HCT116 (cell line): ENCODE data around the gene EXOC6B. TPM values are rescaled to one million over a fixed set of nuclear protein-coding genes. Genes with fewer than 3 reads are reported as not detected.

Source experiments
- ATAC-seq: fragments of 200-7000 bp; cut with Tn5 transposase; 2 replicates; pipeline ENCODE4 v1.9.1; 2020; ENCODE audit warnings: mild to moderate bottlenecking, moderate library complexity
- BruUV-seq: library from RNA; stranded (reverse); fragments of 400-500 nt; replicated peaks from 2 replicates; lab custom pipeline; 2021; lab: Mats Ljungman, UMichigan
- CTCF ChIA-PET: fragments of 300-600 bp; sonication (Branson Sonifier 250); formaldehyde crosslinking; loops from one replicate; lab custom pipeline; 2021; ENCODE audit warnings: antibody characterized with exemption; lab: Charles Lee
- POLR2A ChIA-PET: fragments of 300-600, 350-600 bp; sonication (Branson Sonifier 250); formaldehyde crosslinking; loops from one replicate; lab custom pipeline; 2021; ENCODE audit warnings: antibody characterized with exemption; lab: Charles Lee
- RAD21 ChIA-PET, 2 experiments: fragments of 300-600 bp; sonication (Branson Sonifier 250); formaldehyde crosslinking; loops; one replicate each; lab custom pipeline; 2023; ENCODE audit warnings: low total read pairs in 2 of 2; ENCODE audit not compliant: uncharacterized antibody in 2 of 2, unreplicated experiment in 2 of 2, low non-redundant PET in 1 of 2; lab: Charles Lee
- DNase-seq: peaks from one replicate; pipeline ENCODE4 v3.0.0-alpha.2; 2010; ENCODE audit warnings: low read depth, low spot score
- H2AFZ ChIP-seq: fragments of 200-600 bp; shearing (Covaris generic), sonication (generic); 2 replicates; pipeline ENCODE4 v1.6.1; 2017; ENCODE audit warnings: low read depth, mixed run types, mixed read lengths, antibody characterized with exemption, low read length; ENCODE audit not compliant: poor library complexity, severe bottlenecking
- H3K27ac ChIP-seq: 2 replicates; pipeline ENCODE4 v1.5.1; 2012; ENCODE audit warnings: low read depth, low read length
- H3K27me3 ChIP-seq: fragments of 200-600 bp; sonication (generic); 2 replicates; pipeline ENCODE4 v1.6.1; 2016; ENCODE audit warnings: mixed run types, low read length, mixed read lengths; ENCODE audit not compliant: insufficient read depth
- H3K36me3 ChIP-seq, 2 experiments: fragments of 200-500 bp in 1 of 2; fragments of 200-600 bp in 1 of 2; sonication (Bioruptor generic) in 1 of 2; sonication (generic) in 1 of 2; 2 replicates each; pipeline versions ENCODE4 v1.5.1 to v1.6.1; 2014 to 2016; ENCODE audit warnings: low read length in 2 of 2, inconsistent platforms in 1 of 2, mixed read lengths in 1 of 2, mixed run types in 1 of 2; ENCODE audit not compliant: insufficient read depth in 2 of 2, control insufficient read depth in 1 of 2
- H3K4me1 ChIP-seq, 2 experiments: fragments of 200-600 bp in 1 of 2; sonication (generic) in 1 of 2; 2 replicates each; pipeline versions ENCODE4 v1.5.1 to v1.6.1; 2012 to 2017; ENCODE audit warnings: low read length in 2 of 2, inconsistent platforms in 1 of 2, mild to moderate bottlenecking in 1 of 2, mixed read lengths in 1 of 2, mixed run types in 1 of 2, moderate library complexity in 1 of 2; ENCODE audit not compliant: insufficient read depth in 2 of 2, control insufficient read depth in 1 of 2
- H3K4me2 ChIP-seq: fragments of 200-600 bp; sonication (generic); 2 replicates; pipeline ENCODE4 v1.6.1; 2017; ENCODE audit warnings: mixed run types, low read length, mixed read lengths
- H3K4me3 ChIP-seq, 2 experiments: fragments of 200-600 bp in 1 of 2; sonication (generic) in 1 of 2; replicated peaks in 1 of 2; 2 replicates each; pipeline ENCODE4 v1.5.1; 2011 to 2016; ENCODE audit warnings: low read length in 2 of 2, control low read depth in 1 of 2, low read depth in 1 of 2, mild to moderate bottlenecking in 1 of 2, mixed read lengths in 1 of 2, mixed run types in 1 of 2
- H3K79me2 ChIP-seq: fragments of 200-600 bp; sonication (generic); 2 replicates; pipeline ENCODE4 v1.6.1; 2017; ENCODE audit warnings: mild to moderate bottlenecking, mixed run types, low read length, moderate library complexity, mixed read lengths; ENCODE audit not compliant: insufficient read depth
- H3K9ac ChIP-seq: fragments of 200-600 bp; sonication (generic); 2 replicates; pipeline ENCODE4 v1.6.1; 2016; ENCODE audit warnings: low read length, mixed read lengths
- H3K9me2 ChIP-seq: fragments of 200-600 bp; sonication (generic), shearing (Covaris generic); 2 replicates; pipeline ENCODE4 v1.6.1; 2017; ENCODE audit warnings: mixed run types, mild to moderate bottlenecking, moderate library complexity; ENCODE audit not compliant: insufficient read depth
- H3K9me3 ChIP-seq, 2 experiments: fragments of 200-500 bp in 1 of 2; fragments of 200-600 bp in 1 of 2; sonication (Bioruptor generic) in 1 of 2; sonication (generic) in 1 of 2; 2 replicates each; pipeline ENCODE4 v1.6.1; 2014 to 2017; ENCODE audit warnings: low read length in 2 of 2, mixed read lengths in 2 of 2, inconsistent platforms in 1 of 2, low read depth in 1 of 2, mild to moderate bottlenecking in 1 of 2, mixed run types in 1 of 2, moderate library complexity in 1 of 2; ENCODE audit not compliant: control insufficient read depth in 1 of 2, insufficient read depth in 1 of 2
- H4K20me1 ChIP-seq: fragments of 200-600 bp; sonication (generic), shearing (Covaris generic); 2 replicates; pipeline ENCODE4 v1.6.1; 2017; ENCODE audit warnings: mixed run types, mild to moderate bottlenecking, moderate library complexity; ENCODE audit not compliant: insufficient read depth
- CBX3 ChIP-seq: IDR thresholded peaks from 2 replicates; pipeline ENCODE4 v1.6.1; 2012; ENCODE audit warnings: low read depth
- CEBPB ChIP-seq: IDR thresholded peaks from 2 replicates; pipeline ENCODE4 v1.6.1; 2012; ENCODE audit warnings: low read depth
- EGR1 ChIP-seq: IDR thresholded peaks from 2 replicates; pipeline ENCODE4 v1.6.1; 2012; ENCODE audit warnings: low read depth
- EZH2phosphoT487 ChIP-seq: fragments of 200-600 bp; IDR thresholded peaks from 2 replicates; pipeline ENCODE4 v1.6.1; 2018; ENCODE audit warnings: antibody characterized with exemption, borderline replicate concordance
- FOSL1 ChIP-seq: IDR thresholded peaks from 2 replicates; pipeline ENCODE4 v1.6.1; 2012; ENCODE audit warnings: low read depth
- POLR2AphosphoS5 ChIP-seq: IDR thresholded peaks from 2 replicates; pipeline ENCODE4 v1.6.1; 2011; ENCODE audit warnings: mild to moderate bottlenecking, low read depth, low read length, moderate library complexity
- SIN3A ChIP-seq: IDR thresholded peaks from 2 replicates; pipeline ENCODE4 v1.6.1; 2012; ENCODE audit warnings: low read depth
- TCF7L2 ChIP-seq: IDR thresholded peaks from 2 replicates; pipeline ENCODE4 v1.7.0; 2011; ENCODE audit warnings: borderline replicate concordance, inconsistent platforms; ENCODE audit not compliant: insufficient read depth, insufficient read length; ENCODE audit errors: extremely low read depth
- YY1 ChIP-seq: IDR thresholded peaks from 2 replicates; pipeline ENCODE4 v1.6.1; 2011; ENCODE audit warnings: low read length, low read depth, moderate library complexity, mild to moderate bottlenecking; ENCODE audit not compliant: insufficient replicate concordance; ENCODE audit errors: extremely low read depth
- ZFX ChIP-seq: fragments of 450-650 bp; IDR thresholded peaks from 2 replicates; pipeline ENCODE4 v1.6.1; 2017
- ZNF274 ChIP-seq: fragments of 200-500 bp; sonication (Bioruptor generic); IDR thresholded peaks from 2 replicates; pipeline ENCODE4 v1.6.1; 2014; ENCODE audit warnings: mild to moderate bottlenecking, low read depth, low read length, inconsistent platforms
- intact Hi-C: fragments of 100-400 bp; cut with micrococcal nuclease; formaldehyde crosslinking; loops from 2 replicates; pipeline ENCODE4 v1.10.0; 2022
- total RNA-seq: library from RNA; stranded (reverse); gene quantifications from one replicate; pipeline ENCODE4 v1.2.1, GENCODE V29; 2021; ENCODE audit not compliant: unreplicated experiment
- TF ChIP-seq, protein P1 (sequence below): IDR thresholded peaks from 2 replicates; pipeline ENCODE4 v1.6.1; 2012; ENCODE audit warnings: low read depth
- TF ChIP-seq, protein P2 (sequence below): IDR thresholded peaks from 2 replicates; pipeline ENCODE4 v1.6.1; 2011; ENCODE audit warnings: mild to moderate bottlenecking, low read length, moderate library complexity; ENCODE audit not compliant: insufficient replicate concordance; ENCODE audit errors: extremely low read depth

EXOC6B gene
- total RNA-seq, 1 experiment from 2014 or later, result 25.4 TPM

DNA sequence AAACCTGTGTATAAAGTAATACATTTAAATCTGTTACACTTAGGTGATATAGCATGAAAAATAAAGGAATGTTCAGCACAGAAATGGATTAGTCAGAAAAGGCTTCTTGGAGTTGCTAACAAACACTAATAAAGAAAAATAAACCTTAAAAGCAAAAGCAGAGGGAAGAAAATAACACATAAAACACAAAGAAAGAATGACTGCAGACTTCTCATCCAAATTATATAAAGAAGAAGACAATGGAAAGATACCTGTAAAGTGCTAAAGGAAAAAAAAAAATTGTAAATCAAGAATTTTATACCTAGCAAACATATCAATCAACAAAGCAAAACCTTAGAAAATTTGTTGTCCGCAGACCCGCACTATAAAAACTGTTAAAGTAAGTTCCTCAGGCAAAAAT is 63.6 kb downstream of the EXOC6B start:
- H3K4me1 ChIP-seq, result 0 out of 4 replicates have a peak, but pooled peaks cover 0 to 6% of the 10 kb centered on the region in 2 experiments
- no peak overlapping the region for H2AFZ ChIP-seq
- no peak for ATAC-seq
- no peak overlapping the region for H3K27ac ChIP-seq
- no peaks in the 10 kb centered on the region for H3K27me3 ChIP-seq
- H3K4me3 ChIP-seq, result no peak overlapping the region
- POLR2A ChIA-PET, result no interaction called here
- intact Hi-C loops, result no loop called here
- TF ChIP-seq SIN3A, result no peak
- TF ChIP-seq YY1, result no peak
- TF ChIP-seq TCF7L2, result no peak
- TF ChIP-seq, protein P1, sequence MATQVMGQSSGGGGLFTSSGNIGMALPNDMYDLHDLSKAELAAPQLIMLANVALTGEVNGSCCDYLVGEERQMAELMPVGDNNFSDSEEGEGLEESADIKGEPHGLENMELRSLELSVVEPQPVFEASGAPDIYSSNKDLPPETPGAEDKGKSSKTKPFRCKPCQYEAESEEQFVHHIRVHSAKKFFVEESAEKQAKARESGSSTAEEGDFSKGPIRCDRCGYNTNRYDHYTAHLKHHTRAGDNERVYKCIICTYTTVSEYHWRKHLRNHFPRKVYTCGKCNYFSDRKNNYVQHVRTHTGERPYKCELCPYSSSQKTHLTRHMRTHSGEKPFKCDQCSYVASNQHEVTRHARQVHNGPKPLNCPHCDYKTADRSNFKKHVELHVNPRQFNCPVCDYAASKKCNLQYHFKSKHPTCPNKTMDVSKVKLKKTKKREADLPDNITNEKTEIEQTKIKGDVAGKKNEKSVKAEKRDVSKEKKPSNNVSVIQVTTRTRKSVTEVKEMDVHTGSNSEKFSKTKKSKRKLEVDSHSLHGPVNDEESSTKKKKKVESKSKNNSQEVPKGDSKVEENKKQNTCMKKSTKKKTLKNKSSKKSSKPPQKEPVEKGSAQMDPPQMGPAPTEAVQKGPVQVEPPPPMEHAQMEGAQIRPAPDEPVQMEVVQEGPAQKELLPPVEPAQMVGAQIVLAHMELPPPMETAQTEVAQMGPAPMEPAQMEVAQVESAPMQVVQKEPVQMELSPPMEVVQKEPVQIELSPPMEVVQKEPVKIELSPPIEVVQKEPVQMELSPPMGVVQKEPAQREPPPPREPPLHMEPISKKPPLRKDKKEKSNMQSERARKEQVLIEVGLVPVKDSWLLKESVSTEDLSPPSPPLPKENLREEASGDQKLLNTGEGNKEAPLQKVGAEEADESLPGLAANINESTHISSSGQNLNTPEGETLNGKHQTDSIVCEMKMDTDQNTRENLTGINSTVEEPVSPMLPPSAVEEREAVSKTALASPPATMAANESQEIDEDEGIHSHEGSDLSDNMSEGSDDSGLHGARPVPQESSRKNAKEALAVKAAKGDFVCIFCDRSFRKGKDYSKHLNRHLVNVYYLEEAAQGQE, result no peak
- TF ChIP-seq ZFX, result no peak
- TF ChIP-seq ZNF274, result no peak
- TF ChIP-seq CEBPB, result no peak
- TF ChIP-seq FOSL1, result no peak
- TF ChIP-seq CBX3, result no peak
- TF ChIP-seq POLR2AphosphoS5, result no peak
- TF ChIP-seq, protein P2, sequence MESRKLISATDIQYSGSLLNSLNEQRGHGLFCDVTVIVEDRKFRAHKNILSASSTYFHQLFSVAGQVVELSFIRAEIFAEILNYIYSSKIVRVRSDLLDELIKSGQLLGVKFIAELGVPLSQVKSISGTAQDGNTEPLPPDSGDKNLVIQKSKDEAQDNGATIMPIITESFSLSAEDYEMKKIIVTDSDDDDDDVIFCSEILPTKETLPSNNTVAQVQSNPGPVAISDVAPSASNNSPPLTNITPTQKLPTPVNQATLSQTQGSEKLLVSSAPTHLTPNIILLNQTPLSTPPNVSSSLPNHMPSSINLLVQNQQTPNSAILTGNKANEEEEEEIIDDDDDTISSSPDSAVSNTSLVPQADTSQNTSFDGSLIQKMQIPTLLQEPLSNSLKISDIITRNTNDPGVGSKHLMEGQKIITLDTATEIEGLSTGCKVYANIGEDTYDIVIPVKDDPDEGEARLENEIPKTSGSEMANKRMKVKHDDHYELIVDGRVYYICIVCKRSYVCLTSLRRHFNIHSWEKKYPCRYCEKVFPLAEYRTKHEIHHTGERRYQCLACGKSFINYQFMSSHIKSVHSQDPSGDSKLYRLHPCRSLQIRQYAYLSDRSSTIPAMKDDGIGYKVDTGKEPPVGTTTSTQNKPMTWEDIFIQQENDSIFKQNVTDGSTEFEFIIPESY, result no peak
- TF ChIP-seq EGR1, result no peak
- TF ChIP-seq EZH2phosphoT487, result no peak
- no peaks in the 10 kb centered on the region for H3K9me2 ChIP-seq
- no peak overlapping the region for H3K4me2 ChIP-seq
- BruUV-seq, result no TSS peak
- H3K79me2 ChIP-seq, result no peaks in the 10 kb centered on the region
- H3K36me3 ChIP-seq, result no peaks in the 10 kb centered on the region
- H3K9me3 ChIP-seq, result peaks cover 4 to 5% of the 10 kb centered on the region in 2 experiments; a peak in 3 of 4 replicates
- CTCF ChIA-PET, result no interaction called here
- H3K9ac ChIP-seq, result no peak overlapping the region
- DNase-seq, result no peak
- no peaks in the 10 kb centered on the region for H4K20me1 ChIP-seq
- RAD21 ChIA-PET, result no interaction called here
